Stimulated activated CD4-positive, alpha-beta T cell treated with anti-CD3 and anti-CD28 coated beads, Interleukin-12 subunit alpha, Interleukin-12 subunit beta, amount 100 ng/mL, for 4 hours (primary cell): ENCODE results near the gene LYSMD3.
"Not testable (repeated sequence)": the region's sequence is repeated elsewhere in the genome, so short reads cannot be mapped to it uniquely, and the experiment has no call there.

Experiments
- DNase-seq: peaks from one replicate; pipeline ENCODE4 v3.0.0-alpha.2; 2020

The LYSMD3 gene

GRCh38 chr5:90529194-90529938 lies at the start of gene LYSMD3:
LYSMD3 (minus strand) TSS chr5:90529584; CDS start chr5:90525289, 4,295 bp downstream.
- peak; percentile 96 for DNase-seq

GRCh38 chr5:90576566-90576965 lies 47.2 kb upstream of the LYSMD3 start:
- not testable (repeated sequence) for DNase-seq

DNA sequence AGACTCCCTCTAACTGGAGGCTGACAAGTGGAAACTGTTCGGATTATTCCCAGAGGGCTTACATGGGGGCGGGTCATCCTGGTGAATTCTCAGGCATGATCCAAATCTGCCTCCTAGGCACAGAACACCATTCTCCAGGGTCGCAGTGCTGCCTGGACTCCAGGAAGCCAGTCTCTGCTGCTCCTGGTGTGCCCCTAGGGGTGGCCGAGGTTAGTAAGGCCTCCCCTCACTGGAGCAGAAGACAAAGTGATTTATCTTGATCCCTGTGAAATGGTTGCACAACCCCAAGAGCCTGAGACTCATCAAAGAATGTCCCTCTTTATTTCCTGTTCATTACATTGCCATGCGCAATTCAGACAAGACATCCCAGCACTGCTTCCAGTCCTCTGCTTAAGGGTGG lies 46.3 kb upstream of the LYSMD3 start:
- DNase-seq = no peak

DNA sequence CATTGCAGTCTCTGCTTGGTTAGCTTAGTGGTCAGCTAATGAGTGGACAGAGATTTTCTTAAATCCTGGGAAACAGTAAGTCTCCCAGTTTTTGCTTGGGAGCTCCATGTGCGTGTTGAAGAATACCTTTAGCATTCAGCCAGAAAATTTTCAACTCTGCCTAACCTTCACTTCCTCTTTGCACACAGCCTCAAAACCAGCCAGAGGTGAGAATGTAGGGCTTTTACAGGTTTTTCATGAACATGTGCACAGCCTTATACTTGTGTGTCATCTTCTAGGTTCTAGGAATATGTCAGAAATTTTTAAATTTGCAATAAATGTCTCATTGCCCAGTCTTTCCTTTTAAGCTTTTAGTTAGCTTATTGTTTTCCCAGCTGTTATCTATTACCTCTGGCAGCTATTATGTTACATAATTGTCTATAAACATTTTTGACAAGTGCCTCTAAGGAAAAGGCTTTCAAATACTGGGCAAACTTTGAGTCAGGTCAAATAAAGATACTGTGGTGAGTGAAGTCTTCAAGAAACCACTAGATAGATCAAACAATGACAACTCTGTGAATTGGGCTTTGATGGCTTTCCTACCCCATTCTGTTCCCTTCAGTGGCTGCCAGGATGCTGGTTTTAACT lies 41.9 kb upstream of the LYSMD3 start:
- no peak for DNase-seq

DNA sequence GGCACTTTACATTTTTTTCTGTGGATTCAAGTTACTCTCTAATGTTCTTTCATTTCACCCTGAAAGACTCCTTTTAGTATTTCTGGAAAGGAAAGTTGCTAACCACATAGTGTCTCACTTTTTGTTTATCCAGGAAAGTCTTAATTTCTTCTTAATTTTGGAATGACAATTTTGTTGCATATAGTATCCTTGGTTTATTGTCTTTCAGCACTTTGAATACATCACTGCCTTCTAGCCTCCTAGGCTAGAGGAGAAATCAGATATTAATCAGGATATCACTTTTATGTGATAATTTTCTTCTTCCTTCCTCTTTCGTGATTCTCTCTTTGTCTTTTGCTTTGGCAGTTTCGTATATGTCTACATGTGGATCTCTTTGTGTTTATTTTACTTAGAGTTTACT lies 40.6 kb upstream of the LYSMD3 start:
- no peak for DNase-seq

DNA sequence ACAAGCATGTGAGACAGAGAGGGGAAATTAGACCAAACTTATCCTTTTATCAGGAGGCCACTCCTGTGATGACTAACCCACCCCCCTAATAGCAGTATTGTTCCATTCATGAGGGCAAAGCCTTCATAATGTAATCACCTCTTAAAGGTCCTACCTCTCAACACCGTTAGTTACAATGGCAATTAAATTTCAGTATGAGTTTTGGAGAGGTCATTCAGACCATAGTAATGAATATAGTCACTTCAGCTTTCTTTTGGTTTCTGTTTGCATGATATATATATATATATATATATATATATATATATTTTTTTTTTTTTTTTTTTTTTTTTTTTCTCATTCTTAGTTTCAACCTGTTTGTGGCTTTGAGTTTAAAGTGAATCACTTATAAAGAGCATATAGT lies 39.7 kb upstream of the LYSMD3 start:
- DNase-seq = no peak

DNA sequence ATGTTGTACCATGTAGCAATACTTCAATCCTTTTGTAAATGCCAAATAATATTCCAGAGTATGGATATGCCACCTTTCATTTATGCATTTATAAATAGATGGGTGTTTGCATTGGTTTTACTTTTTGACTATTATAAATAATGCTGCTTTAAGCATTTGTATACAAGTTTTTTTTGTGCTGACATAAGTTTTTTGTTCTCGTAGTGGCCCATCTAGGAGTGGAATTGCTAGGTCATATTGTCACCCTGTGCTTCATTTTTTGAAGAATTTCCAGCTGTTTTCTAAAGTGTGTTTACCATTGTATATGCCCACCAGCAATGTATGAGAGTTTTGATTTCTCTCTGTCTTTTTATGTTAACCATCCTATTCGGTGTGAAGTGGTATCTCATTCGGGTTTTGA lies 36.1 kb upstream of the LYSMD3 start:
- no peak for DNase-seq

DNA sequence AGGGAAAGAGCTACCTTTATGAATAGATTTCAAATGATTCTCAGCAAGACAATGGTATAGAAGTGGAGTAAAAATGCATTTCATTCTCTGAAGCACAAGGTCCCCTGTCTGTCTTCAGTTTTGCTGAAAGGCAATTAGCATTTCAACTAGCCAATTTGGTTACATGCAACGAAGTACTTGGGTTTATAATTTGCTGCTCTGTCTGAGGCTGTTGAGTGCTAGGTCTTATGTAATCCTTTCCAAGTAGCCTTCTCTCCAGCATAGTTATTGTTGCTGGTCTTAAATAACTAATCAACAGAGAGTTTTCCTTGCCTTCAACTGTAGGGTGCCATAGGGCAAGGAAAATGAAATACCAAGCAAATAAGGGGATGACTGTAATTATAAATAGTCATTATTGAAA lies 33.7 kb upstream of the LYSMD3 start:
- no peak for DNase-seq

DNA sequence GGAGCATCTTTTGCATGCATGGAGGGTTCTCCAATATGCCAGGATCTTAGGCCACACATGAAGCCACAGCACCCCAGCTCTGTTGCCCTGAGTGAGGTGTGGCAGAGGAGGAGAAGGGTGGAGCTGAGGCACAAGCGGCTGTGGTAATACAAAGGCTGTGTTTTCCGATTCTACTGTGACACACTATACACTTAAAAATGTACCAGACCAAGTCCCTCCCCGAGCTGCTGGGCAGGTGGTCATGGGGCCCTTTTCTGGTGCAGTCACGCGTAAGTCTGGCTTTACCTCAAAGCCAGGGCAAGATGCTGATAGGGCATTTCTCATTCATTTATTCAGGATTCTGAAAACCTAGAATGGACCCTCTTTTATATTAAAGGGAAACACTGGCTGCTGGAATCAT lies 33.0 kb upstream of the LYSMD3 start:
- DNase-seq = no peak

GRCh38 chr5:90561766-90562165 lies 32.4 kb upstream of the LYSMD3 start:
- DNase-seq = no peak

DNA sequence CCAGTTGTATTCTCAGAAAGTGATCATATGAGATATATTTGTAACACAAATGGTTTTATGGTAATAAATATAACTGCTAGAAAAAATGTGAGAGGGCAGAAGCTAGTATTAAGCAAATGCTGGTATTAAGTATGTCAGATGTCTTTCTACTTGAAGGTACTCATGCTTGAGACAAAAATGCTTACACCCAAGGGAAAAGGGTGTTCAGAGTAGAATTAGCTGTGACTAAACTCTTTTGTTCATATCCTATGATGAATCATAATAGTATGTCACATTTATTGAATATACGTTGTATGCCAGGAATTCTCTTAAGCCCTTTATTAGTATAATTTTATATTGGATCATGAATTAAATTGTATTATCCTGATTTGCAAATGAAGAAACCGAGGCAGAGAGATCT lies 31.4 kb upstream of the LYSMD3 start:
- no peak for DNase-seq

- no peak for DNase-seq
Measured at GRCh38 chr5:90558344-90559192, 29.2 kb upstream of the LYSMD3 start, which contains the start of gene ADGRV1. ADGRV1 (plus strand) TSS chr5:90558797; CDS start chr5:90558896, 99 bp downstream.

DNA sequence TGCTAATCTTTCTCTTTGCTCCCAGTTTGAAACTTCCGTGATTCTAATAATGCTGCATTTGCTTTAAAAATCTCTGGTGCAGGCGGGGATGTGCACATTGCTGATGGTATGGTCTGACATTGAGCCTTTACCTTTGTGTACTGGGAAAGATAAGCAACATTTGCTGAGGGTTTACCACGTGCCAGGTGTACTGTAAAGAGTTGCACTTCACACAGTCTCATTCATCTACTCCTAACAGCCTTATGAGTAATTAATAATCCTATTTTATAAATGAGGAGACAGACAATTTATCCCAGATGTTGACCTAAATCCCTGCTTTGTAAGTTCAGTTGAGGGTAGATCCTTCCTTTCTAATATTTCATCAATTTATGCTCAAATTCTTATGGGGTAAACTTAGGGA lies 28.5 kb upstream of the LYSMD3 start:
- DNase-seq = no peak

GRCh38 chr5:90557391-90557790 lies 28.0 kb upstream of the LYSMD3 start:
- DNase-seq = no peak

DNA sequence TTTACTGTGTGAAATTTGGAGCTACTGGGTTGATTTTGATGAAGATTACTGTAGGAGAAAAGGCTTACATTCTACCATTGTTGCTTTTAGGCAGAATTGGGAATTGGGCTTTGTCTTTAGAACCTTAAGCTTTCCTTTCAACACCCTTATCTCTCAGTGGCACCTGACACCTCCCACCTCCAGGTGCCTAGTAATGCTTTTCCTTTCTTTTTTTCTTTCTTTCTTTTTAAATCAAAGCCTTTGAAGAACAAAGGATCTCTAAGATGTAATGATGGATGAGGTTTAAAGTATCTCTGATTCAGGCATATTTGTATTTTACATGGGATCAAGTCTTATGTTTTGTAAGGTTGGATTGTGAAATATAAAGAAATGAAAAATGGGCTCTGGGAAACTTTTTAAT lies 26.3 kb upstream of the LYSMD3 start:
- DNase-seq = no peak

DNA sequence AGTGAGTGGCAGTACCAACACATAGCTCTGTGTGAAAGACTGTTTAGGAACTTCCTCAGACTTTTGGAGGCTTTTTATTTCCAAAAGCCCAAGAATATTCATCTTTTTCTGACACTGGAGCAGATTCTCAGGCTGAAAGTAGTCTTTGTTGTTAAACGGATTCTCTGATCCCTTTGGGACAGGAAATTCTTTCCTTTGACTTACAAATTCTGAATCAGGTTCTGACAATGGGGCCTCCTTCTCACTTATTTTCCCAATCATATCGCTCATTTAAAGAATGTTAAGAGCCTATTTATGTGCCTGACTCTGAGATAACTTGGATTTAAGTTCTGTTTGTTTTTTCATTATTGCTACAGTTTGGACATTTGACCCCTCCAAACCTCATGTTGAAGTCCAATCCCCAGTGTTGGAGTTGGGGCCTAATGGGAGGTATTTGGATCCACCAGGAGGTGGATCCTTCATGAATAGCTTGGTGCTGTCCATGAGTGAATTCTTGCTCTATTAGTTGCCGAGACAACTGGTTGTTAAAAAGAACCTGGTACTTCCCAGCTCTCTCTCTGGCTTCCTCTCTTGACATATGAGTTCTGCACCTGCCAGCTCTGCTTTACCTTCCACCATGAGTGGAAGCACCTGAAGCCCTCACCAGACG lies 25.1 kb upstream of the LYSMD3 start:
- no peak for DNase-seq

DNA sequence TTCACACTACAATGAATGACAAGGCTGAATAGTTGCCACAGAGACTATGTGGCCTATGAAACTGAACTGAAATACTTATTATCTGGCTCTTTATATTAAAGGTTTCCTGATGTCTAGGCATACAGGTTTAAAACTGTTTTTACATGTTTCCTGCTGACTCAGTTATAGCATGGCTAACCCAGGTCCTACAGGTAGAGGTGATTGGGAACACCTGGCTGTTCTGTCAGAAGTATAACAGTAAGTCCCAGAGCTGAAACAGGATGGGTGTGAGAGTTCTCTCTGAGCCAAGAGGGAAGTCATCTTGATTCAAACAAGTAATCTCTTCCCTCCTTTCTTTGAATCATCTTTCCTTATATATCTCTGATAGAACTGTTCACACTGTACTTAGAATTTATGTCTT lies 24.3 kb upstream of the LYSMD3 start:
- no peak for DNase-seq

- DNase-seq = no peak
Measured at GRCh38 chr5:90551376-90551775, 22.0 kb upstream of the LYSMD3 start.

GRCh38 chr5:90550963-90551362 lies 21.6 kb upstream of the LYSMD3 start:
- DNase-seq = no peak

- no peak for DNase-seq
Measured at GRCh38 chr5:90549729-90550275, 20.4 kb upstream of the LYSMD3 start.

DNA sequence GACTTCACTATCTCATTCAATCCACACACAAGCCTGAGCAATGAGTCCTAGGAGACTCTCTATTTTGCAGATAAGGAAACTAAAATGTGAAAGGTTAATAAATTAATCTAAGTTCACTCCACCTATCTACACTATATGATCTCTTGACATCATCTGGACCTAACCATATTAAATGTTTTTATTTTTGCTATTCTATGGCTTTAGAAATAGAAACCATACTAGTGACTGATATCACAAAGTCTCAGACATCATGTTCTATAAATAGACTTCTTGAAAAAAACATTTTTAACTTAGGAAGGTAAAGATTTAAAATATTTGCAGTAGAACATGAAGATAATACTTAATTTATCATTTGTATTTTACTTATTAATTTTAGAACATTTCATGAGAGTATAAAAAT lies 19.8 kb upstream of the LYSMD3 start:
- no peak for DNase-seq

GRCh38 chr5:90548069-90548593 lies 18.7 kb upstream of the LYSMD3 start:
- DNase-seq = no peak

- DNase-seq = no peak
Measured at GRCh38 chr5:90547072-90547536, 17.7 kb upstream of the LYSMD3 start.
